HCT116 (cell line): ENCODE measurements around the gene SLC16A10. TPM values are rescaled to one million over a fixed set of nuclear protein-coding genes. Genes with fewer than 3 reads are reported as not detected.
A peak's percentile ranks its signal among the peaks of the same experiment; 100 is the strongest.

Source experiments
- ATAC-seq: fragments of 200-7000 bp; cut with Tn5 transposase; 2 replicates; pipeline ENCODE4 v1.9.1; 2020; ENCODE audit warnings: mild to moderate bottlenecking, moderate library complexity
- BruUV-seq: library from RNA; stranded (reverse); fragments of 400-500 nt; replicated peaks from 2 replicates; lab custom pipeline; 2021; lab: Mats Ljungman, UMichigan
- CTCF ChIA-PET: fragments of 300-600 bp; sonication (Branson Sonifier 250); formaldehyde crosslinking; loops from one replicate; lab custom pipeline; 2021; ENCODE audit warnings: antibody characterized with exemption; lab: Charles Lee
- POLR2A ChIA-PET: fragments of 300-600, 350-600 bp; sonication (Branson Sonifier 250); formaldehyde crosslinking; loops from one replicate; lab custom pipeline; 2021; ENCODE audit warnings: antibody characterized with exemption; lab: Charles Lee
- RAD21 ChIA-PET, 2 experiments: fragments of 300-600 bp; sonication (Branson Sonifier 250); formaldehyde crosslinking; loops; one replicate each; lab custom pipeline; 2023; ENCODE audit warnings: low total read pairs in 2 of 2; ENCODE audit not compliant: uncharacterized antibody in 2 of 2, unreplicated experiment in 2 of 2, low non-redundant PET in 1 of 2; lab: Charles Lee
- DNase-seq: peaks from one replicate; pipeline ENCODE4 v3.0.0-alpha.2; 2010; ENCODE audit warnings: low read depth, low spot score
- H2AFZ ChIP-seq: fragments of 200-600 bp; shearing (Covaris generic), sonication (generic); 2 replicates; pipeline ENCODE4 v1.6.1; 2017; ENCODE audit warnings: low read depth, mixed run types, mixed read lengths, antibody characterized with exemption, low read length; ENCODE audit not compliant: poor library complexity, severe bottlenecking
- H3K27ac ChIP-seq: 2 replicates; pipeline ENCODE4 v1.5.1; 2012; ENCODE audit warnings: low read depth, low read length
- H3K27me3 ChIP-seq: fragments of 200-600 bp; sonication (generic); 2 replicates; pipeline ENCODE4 v1.6.1; 2016; ENCODE audit warnings: mixed run types, low read length, mixed read lengths; ENCODE audit not compliant: insufficient read depth
- H3K36me3 ChIP-seq, 2 experiments: fragments of 200-500 bp in 1 of 2; fragments of 200-600 bp in 1 of 2; sonication (Bioruptor generic) in 1 of 2; sonication (generic) in 1 of 2; 2 replicates each; pipeline versions ENCODE4 v1.5.1 to v1.6.1; 2014 to 2016; ENCODE audit warnings: low read length in 2 of 2, inconsistent platforms in 1 of 2, mixed read lengths in 1 of 2, mixed run types in 1 of 2; ENCODE audit not compliant: insufficient read depth in 2 of 2, control insufficient read depth in 1 of 2
- H3K4me1 ChIP-seq, 2 experiments: fragments of 200-600 bp in 1 of 2; sonication (generic) in 1 of 2; 2 replicates each; pipeline versions ENCODE4 v1.5.1 to v1.6.1; 2012 to 2017; ENCODE audit warnings: low read length in 2 of 2, inconsistent platforms in 1 of 2, mild to moderate bottlenecking in 1 of 2, mixed read lengths in 1 of 2, mixed run types in 1 of 2, moderate library complexity in 1 of 2; ENCODE audit not compliant: insufficient read depth in 2 of 2, control insufficient read depth in 1 of 2
- H3K4me2 ChIP-seq: fragments of 200-600 bp; sonication (generic); 2 replicates; pipeline ENCODE4 v1.6.1; 2017; ENCODE audit warnings: mixed run types, low read length, mixed read lengths
- H3K4me3 ChIP-seq, 2 experiments: fragments of 200-600 bp in 1 of 2; sonication (generic) in 1 of 2; replicated peaks in 1 of 2; 2 replicates each; pipeline ENCODE4 v1.5.1; 2011 to 2016; ENCODE audit warnings: low read length in 2 of 2, control low read depth in 1 of 2, low read depth in 1 of 2, mild to moderate bottlenecking in 1 of 2, mixed read lengths in 1 of 2, mixed run types in 1 of 2
- H3K79me2 ChIP-seq: fragments of 200-600 bp; sonication (generic); 2 replicates; pipeline ENCODE4 v1.6.1; 2017; ENCODE audit warnings: mild to moderate bottlenecking, mixed run types, low read length, moderate library complexity, mixed read lengths; ENCODE audit not compliant: insufficient read depth
- H3K9ac ChIP-seq: fragments of 200-600 bp; sonication (generic); 2 replicates; pipeline ENCODE4 v1.6.1; 2016; ENCODE audit warnings: low read length, mixed read lengths
- H3K9me2 ChIP-seq: fragments of 200-600 bp; sonication (generic), shearing (Covaris generic); 2 replicates; pipeline ENCODE4 v1.6.1; 2017; ENCODE audit warnings: mixed run types, mild to moderate bottlenecking, moderate library complexity; ENCODE audit not compliant: insufficient read depth
- H3K9me3 ChIP-seq, 2 experiments: fragments of 200-500 bp in 1 of 2; fragments of 200-600 bp in 1 of 2; sonication (Bioruptor generic) in 1 of 2; sonication (generic) in 1 of 2; 2 replicates each; pipeline ENCODE4 v1.6.1; 2014 to 2017; ENCODE audit warnings: low read length in 2 of 2, mixed read lengths in 2 of 2, inconsistent platforms in 1 of 2, low read depth in 1 of 2, mild to moderate bottlenecking in 1 of 2, mixed run types in 1 of 2, moderate library complexity in 1 of 2; ENCODE audit not compliant: control insufficient read depth in 1 of 2, insufficient read depth in 1 of 2
- H4K20me1 ChIP-seq: fragments of 200-600 bp; sonication (generic), shearing (Covaris generic); 2 replicates; pipeline ENCODE4 v1.6.1; 2017; ENCODE audit warnings: mixed run types, mild to moderate bottlenecking, moderate library complexity; ENCODE audit not compliant: insufficient read depth
- CBX3 ChIP-seq: IDR thresholded peaks from 2 replicates; pipeline ENCODE4 v1.6.1; 2012; ENCODE audit warnings: low read depth
- CEBPB ChIP-seq: IDR thresholded peaks from 2 replicates; pipeline ENCODE4 v1.6.1; 2012; ENCODE audit warnings: low read depth
- EGR1 ChIP-seq: IDR thresholded peaks from 2 replicates; pipeline ENCODE4 v1.6.1; 2012; ENCODE audit warnings: low read depth
- ELF1 ChIP-seq: IDR thresholded peaks from 2 replicates; pipeline ENCODE4 v1.6.1; 2012; ENCODE audit warnings: low read depth, borderline replicate concordance
- EZH2phosphoT487 ChIP-seq: fragments of 200-600 bp; IDR thresholded peaks from 2 replicates; pipeline ENCODE4 v1.6.1; 2018; ENCODE audit warnings: antibody characterized with exemption, borderline replicate concordance
- FOSL1 ChIP-seq: IDR thresholded peaks from 2 replicates; pipeline ENCODE4 v1.6.1; 2012; ENCODE audit warnings: low read depth
- MAX ChIP-seq: IDR thresholded peaks from 2 replicates; pipeline ENCODE4 v1.6.1; 2012
- POLR2A ChIP-seq: IDR thresholded peaks from 2 replicates; pipeline ENCODE4 v1.7.0; 2011; ENCODE audit warnings: borderline replicate concordance; ENCODE audit not compliant: insufficient read depth, insufficient read length; ENCODE audit errors: extremely low read depth
- POLR2AphosphoS5 ChIP-seq: IDR thresholded peaks from 2 replicates; pipeline ENCODE4 v1.6.1; 2011; ENCODE audit warnings: mild to moderate bottlenecking, low read depth, low read length, moderate library complexity
- SIN3A ChIP-seq: IDR thresholded peaks from 2 replicates; pipeline ENCODE4 v1.6.1; 2012; ENCODE audit warnings: low read depth
- SP1 ChIP-seq: IDR thresholded peaks from 2 replicates; pipeline ENCODE4 v1.6.1; 2012; ENCODE audit warnings: low read depth
- SRF ChIP-seq: IDR thresholded peaks from 2 replicates; pipeline ENCODE4 v1.6.1; 2012; ENCODE audit warnings: low read depth
- TCF7L2 ChIP-seq: IDR thresholded peaks from 2 replicates; pipeline ENCODE4 v1.7.0; 2011; ENCODE audit warnings: borderline replicate concordance, inconsistent platforms; ENCODE audit not compliant: insufficient read depth, insufficient read length; ENCODE audit errors: extremely low read depth
- YY1 ChIP-seq: IDR thresholded peaks from 2 replicates; pipeline ENCODE4 v1.6.1; 2011; ENCODE audit warnings: low read length, low read depth, moderate library complexity, mild to moderate bottlenecking; ENCODE audit not compliant: insufficient replicate concordance; ENCODE audit errors: extremely low read depth
- ZFX ChIP-seq: fragments of 450-650 bp; IDR thresholded peaks from 2 replicates; pipeline ENCODE4 v1.6.1; 2017
- intact Hi-C: fragments of 100-400 bp; cut with micrococcal nuclease; formaldehyde crosslinking; loops from 2 replicates; pipeline ENCODE4 v1.10.0; 2022
- total RNA-seq: library from RNA; stranded (reverse); gene quantifications from one replicate; pipeline ENCODE4 v1.2.1, GENCODE V29; 2021; ENCODE audit not compliant: unreplicated experiment
- TF ChIP-seq, protein P1 (sequence below): IDR thresholded peaks from 2 replicates; pipeline ENCODE4 v1.6.1; 2012
- TF ChIP-seq, protein P2 (sequence below): IDR thresholded peaks from 2 replicates; pipeline ENCODE4 v1.6.1; 2012; ENCODE audit warnings: low read depth

The SLC16A10 gene
- total RNA-seq, 1 experiment from 2014 or later: 8.3 TPM

- H3K9me3 ChIP-seq: no peaks in the 10 kb centered on the region
- no peaks in the 10 kb centered on the region for H3K36me3 ChIP-seq
- no peak overlapping the region for H3K9ac ChIP-seq
- RAD21 ChIA-PET: no interaction called here
- POLR2A ChIA-PET: no interaction called here
- H3K9me2 ChIP-seq: no peaks in the 10 kb centered on the region
- DNase-seq: peak; percentile 68
- no peaks in the 10 kb centered on the region for H3K79me2 ChIP-seq
- H2AFZ ChIP-seq: no peak overlapping the region
- no peaks in the 10 kb centered on the region for H3K27me3 ChIP-seq
- TF ChIP-seq EGR1 (peak; percentile 45; the same call in 1 of the 2 replicates), TCF7L2 (peak; percentile 90), MAX (peak; percentile 77), CEBPB (peak; percentile 34; the same call in 1 of the 2 replicates), ELF1 (no peak)
- peaks cover 10 to 11% of the 10 kb centered on the region in 2 experiments for H3K4me1 ChIP-seq
- H3K4me3 ChIP-seq: no peak overlapping the region
- CTCF ChIA-PET: no interaction called here
- peak overlapping the region; percentile 57 for H3K4me2 ChIP-seq
- H4K20me1 ChIP-seq: no peaks in the 10 kb centered on the region
- intact Hi-C loops: no loop called here
- BruUV-seq: no TSS peak
- no peak overlapping the region for H3K27ac ChIP-seq
- ATAC-seq: peak; percentile 97
Observed at GRCh38 chr6:111105578-111105977, 18.3 kb downstream of the SLC16A10 start.

- Histone ChIP-seq H3K9me2 (no peaks in the 10 kb centered on the region), H3K79me2 (no peaks in the 10 kb centered on the region), H2AFZ (no peak overlapping the region), H3K27ac (no peak overlapping the region), H3K27me3 (no peaks in the 10 kb centered on the region), H3K9ac (no peak overlapping the region), H3K4me3 (no peak overlapping the region), H3K9me3 (no peaks in the 10 kb centered on the region), H4K20me1 (no peaks in the 10 kb centered on the region), H3K4me2 (no peak overlapping the region), H3K4me1 (peaks cover 10 to 11% of the 10 kb centered on the region in 2 experiments), H3K36me3 (no peaks in the 10 kb centered on the region)
- POLR2A ChIA-PET: no interaction called here
- no TSS peak for BruUV-seq
- DNase-seq: no peak
- RAD21 ChIA-PET: no interaction called here
- intact Hi-C loops: no loop called here
- CTCF ChIA-PET: no interaction called here
- no peak for ATAC-seq
- TF ChIP-seq, protein P1, sequence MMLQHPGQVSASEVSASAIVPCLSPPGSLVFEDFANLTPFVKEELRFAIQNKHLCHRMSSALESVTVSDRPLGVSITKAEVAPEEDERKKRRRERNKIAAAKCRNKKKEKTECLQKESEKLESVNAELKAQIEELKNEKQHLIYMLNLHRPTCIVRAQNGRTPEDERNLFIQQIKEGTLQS: no peak
- TF ChIP-seq FOSL1 (no peak), CBX3 (no peak), MAX (no peak), SRF (no peak), CEBPB (no peak), YY1 (no peak), TCF7L2 (no peak), EGR1 (no peak), ZFX (no peak), ELF1 (no peak), SIN3A (no peak), POLR2AphosphoS5 (no peak), POLR2A (no peak), SP1 (no peak), EZH2phosphoT487 (no peak)
- TF ChIP-seq, protein P2, sequence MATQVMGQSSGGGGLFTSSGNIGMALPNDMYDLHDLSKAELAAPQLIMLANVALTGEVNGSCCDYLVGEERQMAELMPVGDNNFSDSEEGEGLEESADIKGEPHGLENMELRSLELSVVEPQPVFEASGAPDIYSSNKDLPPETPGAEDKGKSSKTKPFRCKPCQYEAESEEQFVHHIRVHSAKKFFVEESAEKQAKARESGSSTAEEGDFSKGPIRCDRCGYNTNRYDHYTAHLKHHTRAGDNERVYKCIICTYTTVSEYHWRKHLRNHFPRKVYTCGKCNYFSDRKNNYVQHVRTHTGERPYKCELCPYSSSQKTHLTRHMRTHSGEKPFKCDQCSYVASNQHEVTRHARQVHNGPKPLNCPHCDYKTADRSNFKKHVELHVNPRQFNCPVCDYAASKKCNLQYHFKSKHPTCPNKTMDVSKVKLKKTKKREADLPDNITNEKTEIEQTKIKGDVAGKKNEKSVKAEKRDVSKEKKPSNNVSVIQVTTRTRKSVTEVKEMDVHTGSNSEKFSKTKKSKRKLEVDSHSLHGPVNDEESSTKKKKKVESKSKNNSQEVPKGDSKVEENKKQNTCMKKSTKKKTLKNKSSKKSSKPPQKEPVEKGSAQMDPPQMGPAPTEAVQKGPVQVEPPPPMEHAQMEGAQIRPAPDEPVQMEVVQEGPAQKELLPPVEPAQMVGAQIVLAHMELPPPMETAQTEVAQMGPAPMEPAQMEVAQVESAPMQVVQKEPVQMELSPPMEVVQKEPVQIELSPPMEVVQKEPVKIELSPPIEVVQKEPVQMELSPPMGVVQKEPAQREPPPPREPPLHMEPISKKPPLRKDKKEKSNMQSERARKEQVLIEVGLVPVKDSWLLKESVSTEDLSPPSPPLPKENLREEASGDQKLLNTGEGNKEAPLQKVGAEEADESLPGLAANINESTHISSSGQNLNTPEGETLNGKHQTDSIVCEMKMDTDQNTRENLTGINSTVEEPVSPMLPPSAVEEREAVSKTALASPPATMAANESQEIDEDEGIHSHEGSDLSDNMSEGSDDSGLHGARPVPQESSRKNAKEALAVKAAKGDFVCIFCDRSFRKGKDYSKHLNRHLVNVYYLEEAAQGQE: no peak
Observed at GRCh38 chr6:111107589-111107988, 20.3 kb downstream of the SLC16A10 start.
